ENCODE results near the gene CLEC18C. TPM values are rescaled to one million over a fixed set of nuclear protein-coding genes. Genes with fewer than 3 reads are reported as not detected.
"Not testable (repeated sequence)": the region's sequence is repeated elsewhere in the genome, so short reads cannot be mapped to it uniquely, and the experiment has no call there.

The CLEC18C gene
- total and polyA plus RNA-seq, 4 donors = 0.09 to 1.0 (median 0.14) TPM; not detected in 1

GRCh38 chr16:70223971-70224513, 50.5 kb downstream of the CLEC18C start:
- H3K4me1 ChIP-seq (ENCODE audit: control insufficient read depth in 5 of 5, insufficient read depth in 5 of 5, low read length in 5 of 5); H3K36me3 ChIP-seq (ENCODE audit: control insufficient read depth in 4 of 4, insufficient read depth in 4 of 4, low read length in 4 of 4); H3K4me3 ChIP-seq; H3K27me3 ChIP-seq (ENCODE audit: control insufficient read depth in 3 of 3, insufficient read depth in 3 of 3, low read length in 2 of 3); H3K9me3 ChIP-seq (ENCODE audit: control insufficient read depth in 4 of 4, insufficient read depth in 3 of 4, low read length in 3 of 4); H3K27ac ChIP-seq (ENCODE audit: low read depth in 1 of 2, low read length in 1 of 2); ATAC-seq (ENCODE audit: insufficient read depth, low FRiP score); DNase-seq; H3K9ac ChIP-seq (ENCODE audit: insufficient read depth in 1 of 2, low read length in 2 of 2): not testable (repeated sequence)
- 77 to 91% methylated on average over 1 of the region's 3 CpGs for WGBS, 2 donors

- H3K36me3 ChIP-seq (ENCODE audit: control insufficient read depth in 4 of 4, insufficient read depth in 4 of 4, low read length in 4 of 4); H3K27me3 ChIP-seq (ENCODE audit: control insufficient read depth in 3 of 3, insufficient read depth in 3 of 3, low read length in 2 of 3); ATAC-seq (ENCODE audit: insufficient read depth, low FRiP score); DNase-seq; H3K9ac ChIP-seq (ENCODE audit: insufficient read depth in 1 of 2, low read length in 2 of 2); H3K27ac ChIP-seq (ENCODE audit: low read depth in 1 of 2, low read length in 1 of 2); H3K4me1 ChIP-seq (ENCODE audit: control insufficient read depth in 5 of 5, insufficient read depth in 5 of 5, low read length in 5 of 5); H3K4me3 ChIP-seq; H3K9me3 ChIP-seq (ENCODE audit: control insufficient read depth in 4 of 4, insufficient read depth in 3 of 4, low read length in 3 of 4): not testable (repeated sequence)
- WGBS, 2 donors = 96% methylated on average over 16 to 18 of the region's 24 CpGs
Measured at GRCh38 chr16:70224645-70225044, 51.1 kb downstream of the CLEC18C start.

- ATAC-seq (ENCODE audit: insufficient read depth, low FRiP score); H3K36me3 ChIP-seq (ENCODE audit: control insufficient read depth in 4 of 4, insufficient read depth in 4 of 4, low read length in 4 of 4): not testable (repeated sequence)
- 100% methylated on average over 4 of the region's 4 CpGs; no CpG with 5 or more reads in 1 of the 2 donors for WGBS, 2 donors
Measured at GRCh38 chr16:70225430-70225829, 51.8 kb downstream of the CLEC18C start.

GRCh38 chr16:70226024-70226423, 52.4 kb downstream of the CLEC18C start:
- H3K36me3 ChIP-seq (ENCODE audit: control insufficient read depth in 4 of 4, insufficient read depth in 4 of 4, low read length in 4 of 4); H3K27me3 ChIP-seq (ENCODE audit: control insufficient read depth in 3 of 3, insufficient read depth in 3 of 3, low read length in 2 of 3); DNase-seq; H3K9me3 ChIP-seq (ENCODE audit: control insufficient read depth in 4 of 4, insufficient read depth in 3 of 4, low read length in 3 of 4); ATAC-seq (ENCODE audit: insufficient read depth, low FRiP score); H3K4me1 ChIP-seq (ENCODE audit: control insufficient read depth in 5 of 5, insufficient read depth in 5 of 5, low read length in 5 of 5); H3K27ac ChIP-seq (ENCODE audit: low read depth in 1 of 2, low read length in 1 of 2); H3K9ac ChIP-seq (ENCODE audit: insufficient read depth in 1 of 2, low read length in 2 of 2); H3K4me3 ChIP-seq: not testable (repeated sequence)

More at GRCh38 chr16:70225430-70225829, 51.8 kb downstream of the CLEC18C start:
- not testable (repeated sequence) for H3K9me3 ChIP-seq (ENCODE audit: control insufficient read depth in 4 of 4, insufficient read depth in 3 of 4, low read length in 3 of 4); H3K27me3 ChIP-seq (ENCODE audit: control insufficient read depth in 3 of 3, insufficient read depth in 3 of 3, low read length in 2 of 3); H3K9ac ChIP-seq (ENCODE audit: insufficient read depth in 1 of 2, low read length in 2 of 2); H3K4me3 ChIP-seq; H3K4me1 ChIP-seq (ENCODE audit: control insufficient read depth in 5 of 5, insufficient read depth in 5 of 5, low read length in 5 of 5); DNase-seq; H3K27ac ChIP-seq (ENCODE audit: low read depth in 1 of 2, low read length in 1 of 2)

- not testable (repeated sequence) for DNase-seq; H3K27me3 ChIP-seq (ENCODE audit: control insufficient read depth in 3 of 3, insufficient read depth in 3 of 3, low read length in 2 of 3); H3K9ac ChIP-seq (ENCODE audit: insufficient read depth in 1 of 2, low read length in 2 of 2); H3K27ac ChIP-seq (ENCODE audit: low read depth in 1 of 2, low read length in 1 of 2); H3K4me1 ChIP-seq (ENCODE audit: control insufficient read depth in 5 of 5, insufficient read depth in 5 of 5, low read length in 5 of 5); H3K9me3 ChIP-seq (ENCODE audit: control insufficient read depth in 4 of 4, insufficient read depth in 3 of 4, low read length in 3 of 4); ATAC-seq (ENCODE audit: insufficient read depth, low FRiP score); H3K4me3 ChIP-seq; H3K36me3 ChIP-seq (ENCODE audit: control insufficient read depth in 4 of 4, insufficient read depth in 4 of 4, low read length in 4 of 4)
- WGBS, 2 donors = 78 to 85% methylated on average over 2 of the region's 3 CpGs
Measured at GRCh38 chr16:70231831-70232230, 58.2 kb downstream of the CLEC18C start.

Small RNA genes within 50 kb of the gene (small RNA-seq; reads per million reads assigned to genes)
- not detected for gene AC009060.2 (ENCODE audit: low replicate concordance)

Other genes starting within 250 kb of the CLEC18C start
- 1 to 10 TPM; 1.4 to 1.6 TPM for gene CLEC18A, start 222.5 kb upstream of the CLEC18C start, total RNA-seq
- 1 to 10 TPM; 1.2 to 2.9 TPM for gene CLEC18A, start 222.5 kb upstream of the CLEC18C start, polyA plus RNA-seq
- 10 to 100 TPM; 28.2 to 33.6 TPM for gene PDPR, start 59.5 kb upstream of the CLEC18C start, total RNA-seq
- 1 to 10 TPM; 7.2 to 8.6 TPM for gene PDPR, start 59.5 kb upstream of the CLEC18C start, polyA plus RNA-seq
- 10 to 100 TPM; 27.8 to 28.0 TPM for gene EXOSC6, start 78.2 kb downstream of the CLEC18C start, total RNA-seq
- 10 to 100 TPM in 1 of 2 donors, 1 to 10 TPM in 1; 7.1 to 17.6 TPM for gene EXOSC6, start 78.2 kb downstream of the CLEC18C start, polyA plus RNA-seq
- 100 to 1,000 TPM in 1 of 2 donors, 10 to 100 TPM in 1; 61.3 to 147 TPM for gene AARS1, start 115.7 kb downstream of the CLEC18C start, total RNA-seq
- gene AARS1, start 115.7 kb downstream of the CLEC18C start, polyA plus RNA-seq = 10 to 100 TPM; 46.9 to 73.8 TPM
- gene DDX19B, start 125.4 kb downstream of the CLEC18C start, total RNA-seq = 10 to 100 TPM; 27.1 to 27.2 TPM
- gene DDX19B, start 125.4 kb downstream of the CLEC18C start, polyA plus RNA-seq = 10 to 100 TPM; 23.2 to 32.7 TPM
- 10 to 100 TPM; 27.3 to 38.7 TPM for gene DDX19A, start 173.1 kb downstream of the CLEC18C start, total RNA-seq
- gene DDX19A, start 173.1 kb downstream of the CLEC18C start, polyA plus RNA-seq = 10 to 100 TPM; 18.9 to 27.4 TPM